GM12872 (cell line): ENCODE results near the gene GTF2F2.

ENCODE experiments used
- CTCF ChIP-seq: IDR thresholded peaks from 3 replicates; pipeline ENCODE4 v1.5.1; 2011; ENCODE audit warnings: low read depth, mild to moderate bottlenecking, low read length, moderate library complexity; ENCODE audit not compliant: insufficient read depth

Gene GTF2F2

GRCh38 chr13:45300190-45300985 is 180.1 kb downstream of the GTF2F2 start:
- TF ChIP-seq CTCF: no peak

DNA sequence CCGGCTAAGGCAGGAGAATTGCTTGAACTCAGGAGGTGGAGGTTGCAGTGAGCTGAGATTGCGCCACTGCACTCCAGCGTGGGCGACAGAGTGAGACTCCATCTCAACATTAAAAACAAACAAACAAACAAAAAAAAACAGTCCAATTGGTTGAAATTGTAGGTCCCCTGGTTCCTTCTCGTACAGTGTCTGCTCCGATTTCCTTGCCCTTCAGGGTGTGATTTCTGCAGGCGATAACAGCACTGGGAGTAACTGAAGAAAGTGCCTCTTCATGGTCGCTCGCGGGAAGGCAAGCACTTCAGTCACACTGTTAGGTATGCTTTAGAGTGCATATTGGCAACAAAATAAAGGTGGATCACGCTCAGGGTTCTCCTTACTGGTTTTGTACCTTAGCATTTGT is 181.0 kb downstream of the GTF2F2 start:
- no peak for TF ChIP-seq CTCF

- TF ChIP-seq CTCF: no peak
These were observed 182.2 kb downstream of the GTF2F2 start for GRCh38 chr13:45302507-45302906.

DNA sequence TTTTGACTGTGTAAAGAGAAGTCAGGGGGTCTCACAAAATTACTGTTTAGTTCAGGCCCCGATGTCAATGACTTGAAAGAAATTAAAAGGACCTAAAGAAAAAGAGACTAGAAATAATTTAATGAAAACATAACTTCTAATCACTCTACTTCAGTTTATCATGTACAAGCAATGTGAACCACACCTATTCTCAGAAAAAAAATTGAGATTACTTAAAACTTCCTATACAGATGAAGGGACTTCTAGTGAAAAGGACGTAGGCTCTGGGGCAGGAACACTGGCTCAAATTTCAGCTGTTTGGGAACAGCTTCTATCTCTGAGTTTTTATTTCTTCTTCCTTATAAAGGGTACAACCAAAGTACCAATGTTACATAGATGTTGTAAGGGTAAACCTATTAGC is 182.7 kb downstream of the GTF2F2 start:
- TF ChIP-seq CTCF: no peak

DNA sequence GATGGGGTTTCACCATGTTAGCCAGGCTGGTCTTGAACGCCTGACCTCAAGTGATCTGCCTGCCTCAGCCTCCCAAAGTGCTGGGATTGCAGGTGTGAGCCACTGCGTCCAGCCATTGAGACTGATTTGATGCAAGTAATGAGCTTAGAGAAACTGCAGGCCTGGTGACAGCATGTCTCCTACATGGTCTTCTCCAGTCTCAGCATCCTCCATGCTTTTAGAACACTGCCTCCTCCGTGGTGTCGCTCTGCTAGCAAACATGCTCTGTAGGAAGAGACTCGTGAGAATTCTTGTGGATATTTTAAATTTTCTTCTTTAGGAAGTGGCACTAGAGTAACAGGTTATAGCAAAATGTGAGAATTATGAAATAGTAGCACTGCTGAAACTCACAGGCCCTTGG is 183.6 kb downstream of the GTF2F2 start:
- no peak for TF ChIP-seq CTCF

- no peak for TF ChIP-seq CTCF
These were observed 184.8 kb downstream of the GTF2F2 start for GRCh38 chr13:45305079-45305478.

DNA sequence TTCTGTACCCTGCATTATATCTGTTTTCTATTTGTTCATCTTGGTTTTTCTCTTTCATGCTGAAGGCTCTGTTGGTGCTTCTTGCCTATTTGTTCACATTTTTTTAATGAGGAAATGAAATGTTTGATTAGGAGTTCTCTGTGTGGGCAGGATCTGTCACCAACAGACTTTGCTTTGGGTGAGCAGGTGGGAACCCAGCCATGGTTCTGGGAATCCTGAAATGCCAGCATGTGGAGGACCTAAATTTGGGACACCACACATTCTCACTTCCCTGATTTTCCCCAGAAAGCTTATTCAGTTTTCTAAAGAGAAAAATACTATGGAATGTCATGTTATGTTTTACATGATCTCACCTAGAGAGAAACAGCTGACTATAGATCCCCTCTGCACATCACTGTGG is 186.7 kb downstream of the GTF2F2 start:
- no peak for TF ChIP-seq CTCF
